GM12878 (cell line): ENCODE data around the gene LZTFL1. TPM values are rescaled to one million over a fixed set of nuclear protein-coding genes. Genes with fewer than 3 reads are reported as not detected.

Experiments used
- ATAC-seq: fragments of 200-7000 bp; cut with Tn5 transposase; 3 replicates; pipeline ENCODE4 v1.9.1; 2020; ENCODE audit warnings: mild to moderate bottlenecking, moderate library complexity
- BruUV-seq: library from RNA; stranded (reverse); fragments of 400-500 nt; replicated peaks from 2 replicates; lab custom pipeline; 2021; lab: Mats Ljungman, UMichigan
- CTCF ChIA-PET: fragments of 300-600 bp; sonication (Branson Sonifier 250); formaldehyde crosslinking; extraction: SDS; loops from one replicate; lab custom pipeline; 2021; ENCODE audit warnings: inconsistent platforms; lab: Yijun Ruan, JAX
- POLR2A ChIA-PET: fragments of 350-600 bp; formaldehyde crosslinking; extraction: SDS; loops from one replicate; lab custom pipeline; 2021; ENCODE audit warnings: inconsistent platforms; lab: Charles Lee
- RAD21 ChIA-PET: fragments of 300-600 bp; sonication (Branson Sonifier 250); formaldehyde crosslinking; loops from one replicate; lab custom pipeline; 2023; ENCODE audit warnings: antibody characterized with exemption; ENCODE audit not compliant: unreplicated experiment; lab: Charles Lee
- SMC1A ChIA-PET: fragments of 300-600 bp; sonication (Branson Sonifier 250); formaldehyde crosslinking; loops from one replicate; lab custom pipeline; 2023; ENCODE audit not compliant: unreplicated experiment, uncharacterized antibody; lab: Charles Lee
- DNase-seq: peaks from one replicate; pipeline ENCODE4 v3.0.0-alpha.2; 2011; ENCODE audit warnings: low read depth, low spot score
- FAIRE-seq: peaks from 3 replicates; lab custom pipeline; 2011; peaks lifted over from hg19 to GRCh38; lab: Jason Lieb, UNC
- H2AFZ ChIP-seq: 2 replicates; pipeline ENCODE4 v1.6.0; 2011; ENCODE audit warnings: low read depth, low read length, control low read depth; ENCODE audit not compliant: control insufficient read depth
- H3K27ac ChIP-seq: 2 replicates; pipeline ENCODE4 v1.5.1; 2011; ENCODE audit warnings: control low read depth; ENCODE audit not compliant: control insufficient read depth, insufficient read depth
- H3K27me3 ChIP-seq, 2 experiments: replicated peaks in 1 of 2; 2 replicates each; pipeline versions ENCODE4 v1.6.0 to v1.6.1; 2011; ENCODE audit warnings: low read length in 1 of 2; ENCODE audit not compliant: control insufficient read depth in 2 of 2, insufficient read depth in 2 of 2
- H3K36me3 ChIP-seq, 2 experiments: 2 replicates each; pipeline ENCODE4 v1.5.1; 2011; ENCODE audit warnings: low read length in 1 of 2; ENCODE audit not compliant: control insufficient read depth in 2 of 2, insufficient read depth in 2 of 2
- H3K4me1 ChIP-seq: 2 replicates; pipeline ENCODE4 v1.6.1; 2011; ENCODE audit warnings: mild to moderate bottlenecking, low read length, moderate library complexity, mixed read lengths; ENCODE audit not compliant: control insufficient read depth, insufficient read depth
- H3K4me2 ChIP-seq: 2 replicates; pipeline ENCODE4 v1.6.0; 2011; ENCODE audit warnings: control low read depth; ENCODE audit not compliant: control insufficient read depth, insufficient read depth
- H3K4me3 ChIP-seq: fragments of 200-600 bp; sonication (generic); 2 replicates; pipeline ENCODE4 v1.5.1; 2016
- H3K79me2 ChIP-seq: 2 replicates; pipeline ENCODE4 v1.6.0; 2011; ENCODE audit warnings: low read length; ENCODE audit not compliant: control insufficient read depth, insufficient read depth
- H3K9ac ChIP-seq: 2 replicates; pipeline ENCODE4 v1.8.0; 2011; ENCODE audit warnings: low read length, control low read depth, mixed read lengths; ENCODE audit not compliant: control insufficient read depth, insufficient read depth
- H3K9me3 ChIP-seq: replicated peaks from 3 replicates; pipeline ENCODE4 v1.5.1; 2011; ENCODE audit warnings: mild to moderate bottlenecking, low read length; ENCODE audit not compliant: control insufficient read depth, insufficient read depth
- H4K20me1 ChIP-seq: 2 replicates; pipeline ENCODE4 v1.6.0; 2011; ENCODE audit not compliant: control insufficient read depth, insufficient read depth
- ATF3 ChIP-seq: IDR thresholded peaks from 2 replicates; pipeline ENCODE4 v1.6.1; 2011; ENCODE audit warnings: low read depth, mild to moderate bottlenecking, low read length, moderate library complexity, borderline replicate concordance; ENCODE audit errors: extremely low read depth
- BRCA1 ChIP-seq: IDR thresholded peaks from 2 replicates; pipeline ENCODE4 v1.6.1; 2011; ENCODE audit warnings: low read depth, low read length, improper control_type of control experiment
- CREB1 ChIP-seq: IDR thresholded peaks from 2 replicates; pipeline ENCODE4 v1.6.1; 2012; ENCODE audit warnings: low read depth, mild to moderate bottlenecking, inconsistent platforms
- ESRRA ChIP-seq: IDR thresholded peaks from 2 replicates; pipeline ENCODE4 v1.6.1; 2012; ENCODE audit warnings: mild to moderate bottlenecking, low read length, improper control_type of control experiment
- GABPA ChIP-seq: IDR thresholded peaks from 2 replicates; pipeline ENCODE4 v1.6.1; 2014; ENCODE audit warnings: antibody characterized with exemption, low read depth, mild to moderate bottlenecking, inconsistent platforms
- GATAD2B ChIP-seq: fragments of 450-650 bp; conservative IDR thresholded peaks from 2 replicates; pipeline ENCODE4 v1.6.1; 2017; ENCODE audit warnings: low read depth, mild to moderate bottlenecking, moderate library complexity
- JUNB ChIP-seq: IDR thresholded peaks from 2 replicates; pipeline ENCODE4 v1.6.1; 2016; ENCODE audit warnings: antibody characterized with exemption, mild to moderate bottlenecking
- KAT2A ChIP-seq: conservative IDR thresholded peaks from 2 replicates; pipeline ENCODE4 v1.6.1; 2011; ENCODE audit warnings: low read depth, low read length; ENCODE audit not compliant: control insufficient read depth
- MTA3 ChIP-seq: IDR thresholded peaks from 2 replicates; pipeline ENCODE4 v1.6.1; 2012; ENCODE audit warnings: low read length, inconsistent platforms, borderline replicate concordance
- NBN ChIP-seq: fragments of 450-650 bp; IDR thresholded peaks from 2 replicates; pipeline ENCODE4 v1.6.1; 2016
- NFIC ChIP-seq: IDR thresholded peaks from 2 replicates; pipeline ENCODE4 v1.6.1; 2012; ENCODE audit warnings: low read depth, mild to moderate bottlenecking, inconsistent platforms, low read length, moderate library complexity
- POLR2AphosphoS5 ChIP-seq: IDR thresholded peaks from 2 replicates; pipeline ENCODE4 v1.6.1; 2011; ENCODE audit warnings: mild to moderate bottlenecking, low read length, inconsistent platforms
- SREBF1 ChIP-seq: IDR thresholded peaks from 2 replicates; pipeline ENCODE4 v1.6.1; 2012; ENCODE audit warnings: mild to moderate bottlenecking, low read length
- SRF ChIP-seq, 2 experiments: IDR thresholded peaks; 2 replicates each; pipeline ENCODE4 v1.6.1; 2011; ENCODE audit warnings: low read depth in 2 of 2, low read length in 2 of 2, mild to moderate bottlenecking in 1 of 2, moderate library complexity in 1 of 2
- TAF1 ChIP-seq: IDR thresholded peaks from 2 replicates; pipeline ENCODE4 v1.6.1; 2011; ENCODE audit warnings: mild to moderate bottlenecking, low read depth, low read length, borderline replicate concordance
- TCF3 ChIP-seq: IDR thresholded peaks from 2 replicates; pipeline ENCODE4 v1.6.1; 2012; ENCODE audit warnings: low read depth, mild to moderate bottlenecking, low read length, borderline replicate concordance; ENCODE audit not compliant: insufficient read depth
- WRNIP1 ChIP-seq: IDR thresholded peaks from 2 replicates; pipeline ENCODE4 v1.6.1; 2011; ENCODE audit warnings: low read depth, low read length, improper control_type of control experiment, borderline replicate concordance
- ZNF24 ChIP-seq: fragments of 450-650 bp; IDR thresholded peaks from 2 replicates; pipeline ENCODE4 v1.6.1; 2017; ENCODE audit warnings: antibody characterized with exemption, mild to moderate bottlenecking
- WGBS: methylation state at CpG from one replicate; pipeline ENCODE4 v1.1.6; 2016; ENCODE audit warnings: low lambda C conversion rate; ENCODE audit not compliant: insufficient replicate concordance, insufficient coverage; ENCODE audit errors: missing lambda C conversion rate; 5-methylcytosine and 5-hydroxymethylcytosine counted together
- in situ Hi-C: fragments of 300-500 bp; cut with MboI; formaldehyde crosslinking; loops from 9 replicates; pipeline ENCODE4 v1.14.3; 2018; ENCODE audit warnings: mixed read lengths
- intact Hi-C: fragments of 100-400 bp; cut with micrococcal nuclease; formaldehyde crosslinking; loops from one replicate; pipeline ENCODE4 v1.14.2; 2022; ENCODE audit not compliant: unreplicated experiment
- polyA plus RNA-seq, 11 experiments: library from polyadenylated mRNA; depleted of rRNA in 4 of 11; unstranded in 6 of 11; stranded (reverse) in 5 of 11; fragments of >200 nt; fragmentation: Nextera tagmentation in 4 of 11; fragmentation: Illumina TruSeq in 1 of 11; extraction: Ambion mirVana in 4 of 11; extraction: Trizol in 1 of 11; gene quantifications; 1 replicate in 1 of 11; 2 replicates in 10 of 11; pipeline versions ENCODE4 v1.2.1 to v1.2.3, GENCODE V29; 2011 to 2016; ENCODE audit warnings: inconsistent platforms in 2 of 11, missing spikeins in 2 of 11, low read depth in 1 of 11
- total RNA-seq, 4 experiments: library from RNA; depleted of rRNA in 3 of 4; stranded (reverse); fragments of >200 nt in 3 of 4; fragmentation: Illumina TruSeq in 1 of 4; extraction: Trizol in 1 of 4; gene quantifications; 2 replicates each; pipeline versions ENCODE4 v1.2.1 to v1.2.3, GENCODE V29; 2013 to 2021

LZTFL1 gene
- total and polyA plus RNA-seq, 10 of the 15 experiments (the other 5 are each of a cell fraction or from before 2014, with no cell fraction given): 9.8 to 74.1 (median 11.9) TPM

GRCh38 chr3:45792516-45793172, 49.3 kb downstream of the LZTFL1 start:
- intact Hi-C loops: no loop called here
- Histone ChIP-seq H3K4me3 (no peak overlapping the region), H3K27me3 (peaks cover 2 to 17% of the 10 kb centered on the region in 2 experiments; a peak in 3 of 4 replicates), H3K9ac (no peak overlapping the region), H2AFZ (no peak overlapping the region), H4K20me1 (no peaks in the 10 kb centered on the region), H3K9me3 (no peaks in the 10 kb centered on the region), H3K36me3 (no peaks in the 10 kb centered on the region), H3K79me2 (no peaks in the 10 kb centered on the region), H3K4me1 (peaks cover 5% of the 10 kb centered on the region), H3K4me2 (no peak overlapping the region), H3K27ac (no peak overlapping the region)
- ChIA-PET SMC1A (no interaction called here), RAD21 (interaction anchor here (0.6 kb wide), 1 partner anchor 37 kb away, joined by 4 read pairs; no protein-coding TSS in a partner anchor), CTCF (no interaction called here), POLR2A (no interaction called here)
- BruUV-seq: no TSS peak
- FAIRE-seq: no peak
- WGBS: 54% methylated on average over 7 of the region's 7 CpGs
- in situ Hi-C loops: no loop called here
- TF ChIP-seq WRNIP1 (no peak), ZNF24 (no peak), NBN (no peak), CREB1 (no peak)
- no peak for ATAC-seq
- no peak for DNase-seq

GRCh38 chr3:45792036-45792435, 49.9 kb downstream of the LZTFL1 start:
- ChIA-PET RAD21 (no interaction called here), SMC1A (no interaction called here), POLR2A (no interaction called here), CTCF (no interaction called here)
- H3K36me3 ChIP-seq: no peaks in the 10 kb centered on the region
- H3K9me3 ChIP-seq: no peaks in the 10 kb centered on the region; the same call in 2 of the 3 replicates
- no peak overlapping the region for H3K9ac ChIP-seq
- BruUV-seq: no TSS peak
- H3K4me1 ChIP-seq: peaks cover 5% of the 10 kb centered on the region
- WGBS: 25% methylated on average over 2 of the region's 2 CpGs
- H4K20me1 ChIP-seq: no peaks in the 10 kb centered on the region
- H3K4me2 ChIP-seq: no peak overlapping the region
- peaks cover 2 to 16% of the 10 kb centered on the region in 2 experiments; a peak in 3 of 4 replicates for H3K27me3 ChIP-seq
- no peak overlapping the region for H3K27ac ChIP-seq
- in situ Hi-C loops (no loop called here), intact Hi-C loops (no loop called here)
- H3K4me3 ChIP-seq: no peak overlapping the region
- no peaks in the 10 kb centered on the region for H3K79me2 ChIP-seq
- no peak for ATAC-seq
- H2AFZ ChIP-seq: no peak overlapping the region
- DNase-seq: no peak
- FAIRE-seq: no peak
- no peak for TF ChIP-seq NFIC
- TF ChIP-seq ATF3: no peak
- no peak for TF ChIP-seq GATAD2B
- no peak for TF ChIP-seq SREBF1
- TF ChIP-seq GABPA: no peak
- TF ChIP-seq BRCA1: no peak
- no peak for TF ChIP-seq KAT2A
- no peak for TF ChIP-seq POLR2AphosphoS5
- no peak for TF ChIP-seq TAF1
- TF ChIP-seq JUNB: no peak
- no peak for TF ChIP-seq TCF3
- no peak for TF ChIP-seq MTA3
- no peak for TF ChIP-seq ESRRA
- TF ChIP-seq SRF (IDR thresholded peaks at IDR 0.05; ENCODE audit: low read depth in 2 of 2, low read length in 2 of 2): no peak
